LHCN-M2 (cell line): ENCODE measurements around the gene PPP1R3F. TPM values are rescaled to one million over a fixed set of nuclear protein-coding genes. Genes with fewer than 3 reads are reported as not detected.

Source experiments
- DNase-seq: peaks from one replicate; pipeline ENCODE4 v3.0.0-alpha.2; 2012; ENCODE audit warnings: low read depth
- polyA plus RNA-seq: library from polyadenylated mRNA; unstranded; fragments of >200 nt; gene quantifications from one replicate; pipeline ENCODE4 v1.2.1, GENCODE V29; 2012; ENCODE audit warnings: missing spikeins
- total RNA-seq: library from RNA; depleted of rRNA; stranded (reverse); fragments of >200 nt; gene quantifications from 2 replicates; pipeline ENCODE4 v1.2.3, GENCODE V29; 2014; rRNA removed

Gene PPP1R3F
- 6.1 and 6.9 TPM in 2 replicates for total RNA-seq
- polyA plus RNA-seq = 4.8 TPM

GRCh38 chrX:49269767-49270248 is at the start of gene PPP1R3F:
TSS of gene PPP1R3F (plus strand) at chrX:49269793. CDS start at chrX:49269870, 77 bp downstream.
- DNase-seq = no peak

- no peak for DNase-seq
Observed at GRCh38 chrX:49220100-49220499, 49.5 kb upstream of the PPP1R3F start.

GRCh38 chrX:49221868-49222267 is 47.7 kb upstream of the PPP1R3F start:
- no peak for DNase-seq

- no peak for DNase-seq
Observed at GRCh38 chrX:49225858-49226257, 43.7 kb upstream of the PPP1R3F start.

- no peak for DNase-seq
Observed at GRCh38 chrX:49226946-49227345, 42.6 kb upstream of the PPP1R3F start.

GRCh38 chrX:49227726-49228125 is 41.9 kb upstream of the PPP1R3F start:
- DNase-seq = no peak

GRCh38 chrX:49228185-49228584 is 41.4 kb upstream of the PPP1R3F start:
- DNase-seq = no peak

GRCh38 chrX:49230500-49231232 is 38.9 kb upstream of the PPP1R3F start:
- DNase-seq = no peak

GRCh38 chrX:49231333-49232000 is 38.1 kb upstream of the PPP1R3F start:
- no peak for DNase-seq

- no peak for DNase-seq
Observed at GRCh38 chrX:49232525-49232924, 37.1 kb upstream of the PPP1R3F start.

- DNase-seq = no peak
Observed at GRCh38 chrX:49233176-49233575, 36.4 kb upstream of the PPP1R3F start, which contains the start of gene CACNA1F. TSS of gene CACNA1F (minus strand) at chrX:49233340. CDS start at chrX:49233309, 31 bp downstream.

- no peak for DNase-seq
Observed at GRCh38 chrX:49233887-49234555, 35.6 kb upstream of the PPP1R3F start.

GRCh38 chrX:49237060-49237459 is 32.5 kb upstream of the PPP1R3F start:
- no peak for DNase-seq

- DNase-seq = no peak
Observed at GRCh38 chrX:49238735-49239134, 30.9 kb upstream of the PPP1R3F start.

GRCh38 chrX:49242545-49243066 is 27.0 kb upstream of the PPP1R3F start:
- DNase-seq = no peak

GRCh38 chrX:49243166-49243565 is 26.4 kb upstream of the PPP1R3F start:
- DNase-seq = no peak

GRCh38 chrX:49244207-49244606 is 25.4 kb upstream of the PPP1R3F start:
- no peak for DNase-seq

GRCh38 chrX:49246541-49246940 is 23.1 kb upstream of the PPP1R3F start:
- no peak for DNase-seq

GRCh38 chrX:49247346-49247745 is 22.2 kb upstream of the PPP1R3F start:
- DNase-seq = no peak

GRCh38 chrX:49247916-49248811 is 21.4 kb upstream of the PPP1R3F start:
- no peak for DNase-seq

GRCh38 chrX:49249071-49249470 is 20.5 kb upstream of the PPP1R3F start:
- no peak for DNase-seq
